GM12878 (cell line): ENCODE results near the gene HOXB6.

Experiments
- RB1 ChIP-seq: fragments of 450-650 bp; formaldehyde crosslinking; IDR thresholded peaks from 2 replicates; pipeline ENCODE4 v1.6.1; 2017; ENCODE audit warnings: mild to moderate bottlenecking, borderline replicate concordance
- TF ChIP-seq, protein P1 (sequence below), 3 experiments: IDR thresholded peaks in 2 of 3; conservative IDR thresholded peaks in 1 of 3; 2 replicates each; pipeline ENCODE4 v1.5.1; 2011; ENCODE audit warnings: low read depth in 3 of 3, low read length in 3 of 3, mild to moderate bottlenecking in 3 of 3, control low read depth in 2 of 3, moderate library complexity in 2 of 3, inconsistent platforms in 1 of 3, mixed read lengths in 1 of 3; ENCODE audit not compliant: control insufficient read depth in 2 of 3, insufficient read depth in 1 of 3; ENCODE audit errors: extremely low read depth in 1 of 3
- TF ChIP-seq, protein P2 (sequence below): fragments of 150-350 bp; IDR thresholded peaks from 2 replicates; pipeline ENCODE4 v1.6.1; 2014; ENCODE audit warnings: mild to moderate bottlenecking, low read depth, low read length
- TF ChIP-seq, protein P3 (sequence below): IDR thresholded peaks from 2 replicates; pipeline ENCODE4 v1.6.1; 2011; ENCODE audit warnings: borderline replicate concordance, low read depth, mild to moderate bottlenecking, moderate library complexity, mixed read lengths, low read length; ENCODE audit not compliant: insufficient read depth; ENCODE audit errors: extremely low read length

DNA sequence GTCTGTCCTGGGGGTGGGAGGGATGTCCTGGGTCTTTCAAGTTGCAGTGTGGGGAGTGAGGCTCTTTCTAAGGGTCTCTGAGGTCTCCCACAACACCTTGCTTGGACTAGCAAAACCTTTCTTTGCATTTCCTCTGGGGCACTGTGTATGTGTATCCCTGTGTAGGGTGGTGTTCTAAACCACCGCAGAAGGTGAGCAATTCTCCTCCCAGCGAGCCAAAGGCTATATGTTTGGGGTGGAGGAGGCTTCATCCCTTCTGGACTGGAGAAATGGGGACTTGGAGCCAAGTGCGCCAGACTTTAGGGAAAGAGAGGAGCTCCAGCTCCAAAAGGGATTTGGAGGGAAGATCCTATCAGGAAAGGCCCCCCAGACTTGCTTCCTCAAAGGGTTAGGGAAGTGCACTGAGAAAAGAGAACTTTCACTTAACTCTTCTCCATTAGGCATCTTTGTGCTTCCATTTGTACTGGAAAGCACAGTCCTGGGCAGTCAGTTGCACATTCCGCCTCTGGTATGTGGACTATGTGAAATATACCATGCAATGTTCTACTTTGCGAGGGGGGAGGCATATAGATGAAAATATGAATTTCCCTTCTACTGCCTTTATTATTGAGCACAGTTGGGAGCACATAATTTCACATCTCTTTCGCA is 40.2 kb upstream of the HOXB6 start:
- TF ChIP-seq, protein P1, sequence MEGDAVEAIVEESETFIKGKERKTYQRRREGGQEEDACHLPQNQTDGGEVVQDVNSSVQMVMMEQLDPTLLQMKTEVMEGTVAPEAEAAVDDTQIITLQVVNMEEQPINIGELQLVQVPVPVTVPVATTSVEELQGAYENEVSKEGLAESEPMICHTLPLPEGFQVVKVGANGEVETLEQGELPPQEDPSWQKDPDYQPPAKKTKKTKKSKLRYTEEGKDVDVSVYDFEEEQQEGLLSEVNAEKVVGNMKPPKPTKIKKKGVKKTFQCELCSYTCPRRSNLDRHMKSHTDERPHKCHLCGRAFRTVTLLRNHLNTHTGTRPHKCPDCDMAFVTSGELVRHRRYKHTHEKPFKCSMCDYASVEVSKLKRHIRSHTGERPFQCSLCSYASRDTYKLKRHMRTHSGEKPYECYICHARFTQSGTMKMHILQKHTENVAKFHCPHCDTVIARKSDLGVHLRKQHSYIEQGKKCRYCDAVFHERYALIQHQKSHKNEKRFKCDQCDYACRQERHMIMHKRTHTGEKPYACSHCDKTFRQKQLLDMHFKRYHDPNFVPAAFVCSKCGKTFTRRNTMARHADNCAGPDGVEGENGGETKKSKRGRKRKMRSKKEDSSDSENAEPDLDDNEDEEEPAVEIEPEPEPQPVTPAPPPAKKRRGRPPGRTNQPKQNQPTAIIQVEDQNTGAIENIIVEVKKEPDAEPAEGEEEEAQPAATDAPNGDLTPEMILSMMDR (IDR thresholded peaks at IDR 0.05 in 2 of 3, conservative IDR thresholded peaks at IDR 0.05 in 1 of 3; ENCODE audit: control insufficient read depth in 2 of 3, extremely low read depth in 1 of 3, insufficient read depth in 1 of 3, low read depth in 3 of 3, low read length in 3 of 3) = no peak
- TF ChIP-seq, protein P2, sequence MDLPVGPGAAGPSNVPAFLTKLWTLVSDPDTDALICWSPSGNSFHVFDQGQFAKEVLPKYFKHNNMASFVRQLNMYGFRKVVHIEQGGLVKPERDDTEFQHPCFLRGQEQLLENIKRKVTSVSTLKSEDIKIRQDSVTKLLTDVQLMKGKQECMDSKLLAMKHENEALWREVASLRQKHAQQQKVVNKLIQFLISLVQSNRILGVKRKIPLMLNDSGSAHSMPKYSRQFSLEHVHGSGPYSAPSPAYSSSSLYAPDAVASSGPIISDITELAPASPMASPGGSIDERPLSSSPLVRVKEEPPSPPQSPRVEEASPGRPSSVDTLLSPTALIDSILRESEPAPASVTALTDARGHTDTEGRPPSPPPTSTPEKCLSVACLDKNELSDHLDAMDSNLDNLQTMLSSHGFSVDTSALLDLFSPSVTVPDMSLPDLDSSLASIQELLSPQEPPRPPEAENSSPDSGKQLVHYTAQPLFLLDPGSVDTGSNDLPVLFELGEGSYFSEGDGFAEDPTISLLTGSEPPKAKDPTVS = no peak
- TF ChIP-seq, protein P3, sequence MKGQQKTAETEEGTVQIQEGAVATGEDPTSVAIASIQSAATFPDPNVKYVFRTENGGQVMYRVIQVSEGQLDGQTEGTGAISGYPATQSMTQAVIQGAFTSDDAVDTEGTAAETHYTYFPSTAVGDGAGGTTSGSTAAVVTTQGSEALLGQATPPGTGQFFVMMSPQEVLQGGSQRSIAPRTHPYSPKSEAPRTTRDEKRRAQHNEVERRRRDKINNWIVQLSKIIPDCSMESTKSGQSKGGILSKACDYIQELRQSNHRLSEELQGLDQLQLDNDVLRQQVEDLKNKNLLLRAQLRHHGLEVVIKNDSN = no peak
- TF ChIP-seq RB1 = no peak
